HG02623 (cell line): ENCODE data around the gene MRPS12.
"Not testable (repeated sequence)": the region's sequence is repeated elsewhere in the genome, so short reads cannot be mapped to it uniquely, and the experiment has no call there.

Source experiments
- ATAC-seq: cut with Tn5 transposase; IDR thresholded peaks from one replicate; pipeline ENCODE4 v1.9.1; 2021; ENCODE audit warnings: moderate library complexity; ENCODE audit not compliant: unreplicated experiment

The MRPS12 gene

DNA sequence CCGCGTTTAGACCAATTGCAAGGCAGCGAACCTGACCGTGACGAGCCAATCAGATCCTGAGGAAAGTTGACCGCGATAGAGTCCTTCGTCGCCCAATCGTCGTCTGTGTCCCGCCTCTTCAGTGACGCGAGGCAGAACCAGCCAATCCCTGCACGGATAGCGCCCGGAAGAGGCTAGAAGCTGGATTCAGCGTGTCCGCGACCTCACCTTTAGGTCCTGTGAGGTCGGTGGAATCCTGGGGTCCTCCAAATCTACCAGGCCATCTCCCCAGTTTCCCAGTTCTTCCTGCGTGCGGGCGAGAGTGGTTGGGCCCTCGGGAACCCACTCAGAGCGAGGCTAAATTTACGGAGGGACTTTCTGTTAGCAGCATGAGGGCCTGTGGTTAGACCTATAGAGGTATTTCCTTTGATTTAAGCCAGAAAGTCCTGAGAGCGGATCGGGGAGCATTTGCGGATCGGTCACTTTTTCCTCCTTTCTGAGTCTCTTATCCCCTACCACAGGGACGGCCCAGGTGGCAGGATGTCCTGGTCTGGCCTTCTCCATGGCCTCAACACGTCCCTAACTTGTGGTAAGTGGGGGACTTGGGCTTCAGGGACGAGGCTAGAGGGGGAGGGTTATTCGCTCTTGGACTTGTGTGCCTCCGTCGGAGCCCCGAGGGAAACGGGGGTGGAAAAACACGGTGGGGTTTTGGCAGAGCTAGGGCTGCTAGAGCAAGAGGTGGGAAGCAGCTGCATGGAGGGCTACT is at the start of gene MRPS12:
Gene MRPS12 (plus strand): TSS at position 169 of the 745 bp plus-strand sequence. CDS start 351 bp downstream, at position 520.
- ATAC-seq = peak; percentile 87

DNA sequence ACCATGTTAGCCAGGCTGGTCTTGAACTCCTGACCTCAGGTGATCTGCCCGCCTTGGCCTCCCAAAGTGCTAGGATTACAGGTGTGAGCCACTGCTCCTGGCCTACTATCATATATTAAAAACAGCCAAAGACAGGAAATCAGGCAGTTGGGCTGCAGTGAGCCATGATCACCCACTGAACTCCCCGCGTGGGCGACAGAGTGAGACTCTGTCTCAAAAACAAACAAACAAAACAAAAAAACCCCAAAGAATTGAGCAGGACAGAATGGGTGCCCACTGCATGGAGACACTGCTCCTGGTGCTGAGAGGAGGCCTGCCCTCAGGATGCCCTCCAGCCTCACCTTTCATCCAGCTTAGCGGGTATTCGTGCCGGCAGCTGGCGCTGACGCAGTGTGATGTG is 47.5 kb upstream of the MRPS12 start:
- no peak for ATAC-seq

GRCh38 chr19:38884691-38885090 is 46.1 kb upstream of the MRPS12 start:
- ATAC-seq = not testable (repeated sequence)

DNA sequence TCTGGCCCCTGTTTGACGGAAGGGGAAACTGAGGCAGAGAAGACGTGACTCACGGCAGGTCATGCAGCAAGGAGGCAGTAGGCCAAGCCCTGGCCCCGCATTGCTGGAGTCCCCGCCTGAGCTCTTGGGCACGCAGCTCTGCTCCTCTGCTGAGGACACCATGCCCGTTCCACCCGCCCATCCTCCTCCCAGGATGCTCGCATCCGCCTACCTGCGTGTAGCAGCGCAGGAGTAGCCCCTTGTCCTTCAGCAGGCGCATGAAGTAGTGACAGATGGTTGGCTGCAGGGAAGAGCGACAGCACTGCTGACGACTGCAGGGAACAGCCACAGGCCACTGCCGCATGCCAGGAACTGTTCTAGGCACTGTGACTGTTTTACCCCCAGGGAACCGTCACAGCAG is 41.9 kb upstream of the MRPS12 start:
- ATAC-seq = no peak

GRCh38 chr19:38889803-38890202 is 40.9 kb upstream of the MRPS12 start:
- ATAC-seq = no peak

- ATAC-seq = no peak
Measured at GRCh38 chr19:38890686-38891085, 40.1 kb upstream of the MRPS12 start.

GRCh38 chr19:38891771-38892170 is 39.0 kb upstream of the MRPS12 start:
- no peak for ATAC-seq

GRCh38 chr19:38892841-38893240 is 37.9 kb upstream of the MRPS12 start:
- no peak for ATAC-seq

GRCh38 chr19:38893341-38893771 is 37.4 kb upstream of the MRPS12 start:
- no peak for ATAC-seq

DNA sequence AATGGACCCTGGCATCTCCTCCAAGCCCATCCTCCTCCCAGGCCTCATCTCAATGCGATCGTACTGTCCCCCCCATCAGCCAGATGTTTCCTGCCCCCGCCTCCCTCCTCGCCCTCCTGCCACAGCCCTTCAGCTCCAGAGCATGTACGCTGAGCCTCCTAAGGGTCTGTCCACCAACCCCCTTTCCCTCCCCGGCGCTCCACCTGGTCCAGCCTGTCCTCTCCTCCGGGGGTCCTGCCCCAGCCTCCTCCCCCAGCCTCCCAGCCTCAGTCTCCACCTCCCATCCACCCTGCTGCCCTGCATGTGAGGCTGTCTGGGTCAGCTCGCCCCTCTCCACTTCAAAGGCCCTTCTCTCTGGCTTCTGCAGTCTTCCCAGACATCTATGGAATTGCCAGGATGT is 35.8 kb upstream of the MRPS12 start:
- no peak for ATAC-seq

DNA sequence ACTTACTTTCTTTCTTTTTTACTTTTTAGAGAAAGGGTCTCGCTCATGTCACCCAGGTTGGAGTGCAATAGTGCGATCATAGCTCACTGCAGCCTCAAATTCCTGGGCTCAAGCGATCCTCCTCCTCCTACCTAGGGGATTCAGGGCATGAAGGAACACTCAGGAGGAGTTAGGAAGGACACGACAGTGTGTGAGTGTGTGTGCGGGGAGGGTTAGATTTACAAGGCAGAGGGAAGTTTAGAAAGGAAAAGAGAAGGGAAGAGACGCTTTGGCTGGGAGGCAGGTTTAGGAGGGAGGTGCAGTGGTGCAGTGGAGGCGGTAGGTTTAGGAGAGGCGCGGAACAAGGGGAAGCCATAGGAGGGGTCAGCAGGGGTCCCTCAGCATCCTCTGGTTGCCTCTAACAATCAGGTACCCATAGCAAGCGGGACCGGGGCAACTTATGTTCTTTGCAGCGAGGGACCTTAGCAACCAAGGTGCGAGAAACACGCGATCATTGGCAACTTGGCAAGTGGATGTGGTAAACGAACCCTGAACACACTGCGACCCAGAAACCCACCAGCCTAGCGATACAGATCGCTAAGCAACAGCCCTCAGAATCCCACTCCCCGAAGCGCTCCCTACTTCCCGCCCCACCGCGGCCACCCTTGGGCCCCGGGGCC is 31.8 kb upstream of the MRPS12 start:
- ATAC-seq = no peak

GRCh38 chr19:38899447-38900201 is 31.1 kb upstream of the MRPS12 start, which contains the start of the genes NFKBIB and SIRT2:
TSS of gene NFKBIB (plus strand) at chr19:38899969. CDS start at chr19:38900033, 64 bp downstream.
TSS of gene SIRT2 (minus strand) at chr19:38899618. CDS start at chr19:38899521, 97 bp downstream.
- peak; percentile 93 for ATAC-seq

DNA sequence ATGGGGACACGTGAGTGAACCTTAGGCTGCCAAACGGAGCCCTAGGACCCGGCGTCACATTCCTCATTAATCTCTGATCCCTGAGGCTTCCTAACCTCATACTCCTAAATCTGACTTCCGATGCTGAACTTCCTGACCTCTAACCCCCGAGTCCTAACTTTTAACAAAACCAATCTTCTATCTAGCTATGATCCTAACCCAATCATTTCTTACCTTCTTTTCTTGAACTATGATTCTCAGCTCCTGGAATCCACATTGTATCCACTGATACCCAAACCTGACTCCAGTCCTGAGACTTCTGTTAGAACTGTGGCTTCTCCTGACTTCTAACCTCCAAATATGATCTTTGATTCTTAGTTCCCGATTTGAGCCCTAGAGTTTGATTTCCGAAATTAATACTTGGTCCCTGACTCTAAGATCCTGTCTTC is 30.5 kb upstream of the MRPS12 start:
- ATAC-seq = no peak

DNA sequence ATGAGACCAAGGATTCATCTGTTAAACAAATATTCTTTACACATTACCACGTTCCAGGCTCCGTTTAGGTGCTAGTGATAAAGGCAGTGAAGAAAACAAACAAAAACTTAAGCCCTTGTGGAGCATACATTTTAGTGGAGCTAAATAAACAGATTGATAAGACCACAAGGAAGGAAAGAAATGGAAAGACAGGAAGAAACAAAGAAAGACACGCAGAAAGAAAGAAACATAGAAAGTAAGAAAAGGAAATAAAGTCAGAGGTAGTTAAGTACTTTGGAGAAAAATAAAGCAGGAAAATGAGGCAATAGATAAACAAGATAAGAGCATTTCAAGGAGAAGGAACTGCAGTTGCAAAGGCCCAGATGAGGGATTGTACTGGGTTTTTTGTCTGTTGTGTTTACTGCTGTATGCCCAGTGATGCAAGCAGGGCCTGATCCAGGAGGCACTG is 30.0 kb upstream of the MRPS12 start:
- no peak for ATAC-seq

GRCh38 chr19:38901683-38902082 is 29.1 kb upstream of the MRPS12 start:
- no peak for ATAC-seq

- no peak for ATAC-seq
Measured at GRCh38 chr19:38904581-38905539, 25.9 kb upstream of the MRPS12 start.

GRCh38 chr19:38905620-38906019 is 25.1 kb upstream of the MRPS12 start:
- no peak for ATAC-seq

DNA sequence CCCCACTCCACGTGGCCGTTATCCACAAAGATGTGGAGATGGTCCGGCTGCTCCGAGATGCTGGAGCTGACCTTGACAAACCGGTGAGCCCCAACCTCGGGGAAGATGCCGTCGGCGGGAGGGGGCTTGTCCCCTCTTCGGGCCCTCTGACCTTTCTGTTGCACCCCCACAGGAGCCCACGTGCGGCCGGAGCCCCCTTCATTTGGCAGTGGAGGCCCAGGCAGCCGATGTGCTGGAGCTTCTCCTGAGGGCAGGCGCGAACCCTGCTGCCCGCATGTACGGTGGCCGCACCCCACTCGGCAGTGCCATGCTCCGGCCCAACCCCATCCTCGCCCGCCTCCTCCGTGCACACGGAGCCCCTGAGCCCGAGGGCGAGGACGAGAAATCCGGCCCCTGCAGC is 23.5 kb upstream of the MRPS12 start:
- no peak for ATAC-seq

DNA sequence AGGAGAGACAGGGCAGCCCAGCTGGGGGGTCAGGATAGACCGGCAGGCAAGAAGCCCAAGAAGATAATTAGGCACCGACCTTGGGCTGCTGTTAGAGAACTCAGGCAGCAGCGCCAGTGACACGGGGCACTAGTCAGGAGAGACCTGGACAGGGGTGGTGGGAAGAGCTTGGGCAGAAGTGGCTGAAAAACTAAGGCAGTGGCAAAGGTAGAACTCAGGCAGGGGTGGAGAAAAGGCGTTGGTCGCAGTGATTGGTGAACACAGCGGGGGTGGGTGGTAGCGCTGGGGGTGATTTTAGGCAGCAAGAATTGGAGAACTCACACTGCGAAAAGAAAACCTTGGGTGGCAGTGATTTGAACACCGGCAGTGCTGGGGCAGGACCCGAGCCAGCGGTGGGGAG is 23.1 kb upstream of the MRPS12 start:
- no peak for ATAC-seq

DNA sequence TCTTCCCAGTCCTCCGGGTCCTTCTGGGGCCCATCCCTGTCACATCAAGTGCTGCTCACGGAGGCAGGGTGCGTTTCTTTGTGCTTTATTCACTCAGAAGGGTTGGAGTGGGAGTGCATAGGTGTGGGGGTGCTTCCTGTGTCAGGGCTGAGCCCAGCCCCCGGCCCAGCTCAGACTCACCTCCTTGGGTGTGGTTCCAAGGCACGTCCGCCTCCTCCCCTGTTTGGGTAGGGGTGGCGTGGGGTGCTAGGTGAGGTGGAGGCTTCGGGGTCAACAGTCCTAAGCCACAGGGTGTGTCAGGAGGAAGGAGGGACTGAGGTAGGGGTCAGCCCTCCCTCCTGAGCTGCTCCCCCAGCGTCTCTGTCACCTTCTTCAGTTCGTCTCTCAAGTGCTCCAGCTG is 21.8 kb upstream of the MRPS12 start:
- ATAC-seq = no peak
